Stomach (tissue), 4 donors: ENCODE results near the gene EIF1.

Experiments used
- POLR2A ChIP-seq, 4 donors: fragments of 450-650 bp; IDR thresholded peaks; one replicate each; pipeline ENCODE4 v1.6.1; 2016; ENCODE audit warnings: antibody characterized with exemption in 4 of 4, control low read depth in 2 of 4, mild to moderate bottlenecking in 1 of 4, moderate library complexity in 1 of 4
- POLR2AphosphoS5 ChIP-seq, 3 donors: sonication (generic); formaldehyde crosslinking; IDR thresholded peaks; one replicate each; pipeline ENCODE4 v1.6.1; 2016; ENCODE audit warnings: antibody characterized with exemption in 3 of 3

GRCh38 chr17:41653421-41653820, 35.3 kb upstream of the EIF1 start:
- TF ChIP-seq POLR2AphosphoS5 (IDR thresholded peaks at IDR 0.05): no peak
- no peak for TF ChIP-seq POLR2A (IDR thresholded peaks at IDR 0.05)
